Psoas muscle (tissue), 8 donors: ENCODE measurements around the gene RGS4. TPM values are rescaled to one million over a fixed set of nuclear protein-coding genes. Genes with fewer than 3 reads are reported as not detected.

ENCODE experiments used
- ATAC-seq, 4 donors: fragments of 200-7000 bp; cut with Tn5 transposase; one replicate each; pipeline ENCODE4 v1.9.1; 2020; ENCODE audit warnings: moderate library complexity in 3 of 4, mild to moderate bottlenecking in 2 of 4
- DNase-seq, 2 donors: peaks; one replicate each; pipeline ENCODE4 v3.0.0-alpha.2; 2020
- H3K27ac ChIP-seq: fragments of 200-600 bp; one replicate; pipeline ENCODE4 v1.8.0; 2022
- H3K27me3 ChIP-seq, 3 donors: fragments of 200-600 bp in 1 of 3; one replicate each; pipeline versions ENCODE4 v1.6.1 to v1.8.0; 2013 to 2022; ENCODE audit warnings: low read length in 2 of 3, mild to moderate bottlenecking in 2 of 3, moderate library complexity in 1 of 3; ENCODE audit not compliant: insufficient read depth in 3 of 3
- H3K36me3 ChIP-seq, 2 donors: fragments of 200-600 bp in 1 of 2; one replicate each; pipeline versions ENCODE4 v1.6.1 to v1.8.0; 2013 to 2022; ENCODE audit warnings: low read depth in 1 of 2, mild to moderate bottlenecking in 1 of 2, moderate library complexity in 1 of 2; ENCODE audit not compliant: insufficient read depth in 1 of 2
- H3K4me1 ChIP-seq: fragments of 200-600 bp; one replicate; pipeline ENCODE4 v1.8.0; 2022
- H3K4me3 ChIP-seq: fragments of 200-600 bp; one replicate; pipeline ENCODE4 v1.8.0; 2022; ENCODE audit warnings: mild to moderate bottlenecking
- H3K9me3 ChIP-seq: fragments of 200-600 bp; one replicate; pipeline ENCODE4 v1.8.0; 2022
- WGBS, 3 donors: extraction: QIAGEN DNeasy Blood & Tissue Kit; methylation state at CpG; one replicate each; pipeline versions ENCODE4 v1.1.6 to v1.1.7; 2013; 5-methylcytosine and 5-hydroxymethylcytosine counted together
- intact Hi-C, 2 donors: fragments of 100-400 bp; cut with DNase I; formaldehyde crosslinking; loops; one replicate each; pipeline versions ENCODE4 v1.11.0 to v1.14.2; 2022
- polyA plus RNA-seq, 3 donors: library from polyadenylated mRNA; stranded (reverse); fragments of 200-250 nt; gene quantifications; one replicate each; pipeline ENCODE4 v1.2.3, GENCODE V29; 2013
- total RNA-seq, 4 donors: library from RNA; stranded (reverse); fragmentation: NEBNext Ultra II Directional in 2 of 4; extraction: Animal tissue kit (Norgen Biotek cat#: 25700) in 2 of 4; gene quantifications; one replicate each; pipeline versions ENCODE4 v1.2.1 to v1.2.4, GENCODE V29; 2021 to 2023
- TF ChIP-seq, protein P1 (sequence below): fragments of 200-600 bp; IDR thresholded peaks from one replicate; pipeline ENCODE4 v1.8.0; 2022; ENCODE audit warnings: antibody characterized with exemption
- donor health status: healthy with polysubstance abuse.
- donor health status: DM: no; HTN: no; CAD: no; lungs with moderate emphysema.
- donor health status: Bipolar disorder and iron deficiency.
- donor health status: healthy.
- donor health status: DM: yes; HTN: yes; CAD: no.
- donor health status: DM: no; HTN: no; CAD: no.
- donor health status: DM: no; HTN: no; CAD: no.
- donor health status: DM: yes; HTN: yes; CAD: no.

The RGS4 gene
- total and polyA plus RNA-seq, 7 donors: 0.09 to 0.69 (median 0.20) TPM

GRCh38 chr1:163090321-163090945, 21.3 kb downstream of the RGS4 start:
- no peak for ATAC-seq
- 88 to 90% (median 90%) methylated on average over 3 of the region's 3 CpGs for WGBS, 3 donors
- Histone ChIP-seq H3K9me3 (no peaks in the 10 kb centered on the region), H3K4me3 (no peak overlapping the region), H3K36me3 (no peaks in the 10 kb centered on the region), H3K4me1 (peaks cover 6% of the 10 kb centered on the region), H3K27me3 (no peaks in the 10 kb centered on the region), H3K27ac (no peak overlapping the region)
- TF ChIP-seq, protein P1, sequence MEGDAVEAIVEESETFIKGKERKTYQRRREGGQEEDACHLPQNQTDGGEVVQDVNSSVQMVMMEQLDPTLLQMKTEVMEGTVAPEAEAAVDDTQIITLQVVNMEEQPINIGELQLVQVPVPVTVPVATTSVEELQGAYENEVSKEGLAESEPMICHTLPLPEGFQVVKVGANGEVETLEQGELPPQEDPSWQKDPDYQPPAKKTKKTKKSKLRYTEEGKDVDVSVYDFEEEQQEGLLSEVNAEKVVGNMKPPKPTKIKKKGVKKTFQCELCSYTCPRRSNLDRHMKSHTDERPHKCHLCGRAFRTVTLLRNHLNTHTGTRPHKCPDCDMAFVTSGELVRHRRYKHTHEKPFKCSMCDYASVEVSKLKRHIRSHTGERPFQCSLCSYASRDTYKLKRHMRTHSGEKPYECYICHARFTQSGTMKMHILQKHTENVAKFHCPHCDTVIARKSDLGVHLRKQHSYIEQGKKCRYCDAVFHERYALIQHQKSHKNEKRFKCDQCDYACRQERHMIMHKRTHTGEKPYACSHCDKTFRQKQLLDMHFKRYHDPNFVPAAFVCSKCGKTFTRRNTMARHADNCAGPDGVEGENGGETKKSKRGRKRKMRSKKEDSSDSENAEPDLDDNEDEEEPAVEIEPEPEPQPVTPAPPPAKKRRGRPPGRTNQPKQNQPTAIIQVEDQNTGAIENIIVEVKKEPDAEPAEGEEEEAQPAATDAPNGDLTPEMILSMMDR: no peak
- DNase-seq: no peak
- intact Hi-C loops: no loop called here

DNA sequence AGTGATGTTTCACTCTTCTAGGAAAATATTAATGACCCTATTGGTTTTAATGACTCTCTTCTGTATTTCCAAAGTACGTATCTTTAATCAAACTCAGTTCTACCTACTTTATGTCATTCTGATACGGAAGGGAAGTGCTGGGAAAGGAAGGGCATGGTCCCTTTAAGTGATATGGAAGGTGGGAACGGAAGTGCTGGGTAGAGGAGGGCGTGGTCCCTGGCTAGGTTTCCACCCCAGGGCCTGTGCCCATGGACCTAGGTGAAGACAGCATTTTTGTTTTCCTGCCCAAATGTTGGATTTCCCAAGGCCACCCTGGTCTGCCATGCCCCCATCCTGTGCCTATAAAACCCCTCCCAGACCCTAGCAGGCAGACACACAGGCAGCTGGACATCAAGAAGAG, 24.0 kb downstream of the RGS4 start:
- no peaks in the 10 kb centered on the region for H3K27me3 ChIP-seq
- TF ChIP-seq, protein P1: no peak
- 62 to 71% (median 64%) methylated on average over 4 of the region's 4 CpGs for WGBS, 3 donors
- DNase-seq (no peak), ATAC-seq (no peak)
- no peak overlapping the region for H3K4me3 ChIP-seq
- H3K9me3 ChIP-seq: no peaks in the 10 kb centered on the region
- intact Hi-C loops: no loop called here
- no peaks in the 10 kb centered on the region for H3K36me3 ChIP-seq
- H3K4me1 ChIP-seq: no peaks in the 10 kb centered on the region
- H3K27ac ChIP-seq: no peak overlapping the region

DNA sequence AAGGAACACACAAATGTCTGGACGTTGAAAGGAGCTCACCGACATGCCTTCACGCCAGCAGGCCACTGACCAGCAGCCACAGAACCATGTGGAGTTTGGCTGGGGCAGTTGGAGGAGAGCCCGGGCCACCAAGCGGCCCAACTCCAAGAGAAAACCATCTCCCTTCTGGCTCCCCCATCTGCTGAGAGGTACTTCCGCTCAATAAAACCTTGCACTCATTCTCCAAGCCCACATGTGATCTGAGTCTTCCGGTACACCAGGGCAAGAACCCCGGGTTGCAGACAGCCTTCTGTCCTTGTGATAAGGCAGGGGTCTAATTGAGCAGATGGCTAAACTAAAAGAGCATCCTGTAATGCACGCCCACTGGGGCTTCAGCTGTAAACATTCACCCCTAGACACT, 24.4 kb downstream of the RGS4 start:
- no peak for DNase-seq
- Histone ChIP-seq H3K27me3 (no peaks in the 10 kb centered on the region), H3K4me3 (no peak overlapping the region), H3K36me3 (no peaks in the 10 kb centered on the region), H3K9me3 (no peaks in the 10 kb centered on the region), H3K4me1 (no peaks in the 10 kb centered on the region), H3K27ac (no peak overlapping the region)
- intact Hi-C loops: no loop called here
- ATAC-seq: no peak
- TF ChIP-seq, protein P1: no peak
- WGBS, 3 donors: 82 to 90% (median 85%) methylated on average over 9 of the region's 9 CpGs

GRCh38 chr1:163094182-163094581, 25.0 kb downstream of the RGS4 start:
- ATAC-seq: no peak
- no peak for DNase-seq
- H3K9me3 ChIP-seq: no peaks in the 10 kb centered on the region
- no peaks in the 10 kb centered on the region for H3K27me3 ChIP-seq
- 50 to 65% (median 62%) methylated on average over 4 of the region's 4 CpGs for WGBS, 3 donors
- H3K27ac ChIP-seq: no peak overlapping the region
- TF ChIP-seq, protein P1: no peak
- H3K4me1 ChIP-seq: no peaks in the 10 kb centered on the region
- H3K4me3 ChIP-seq: no peak overlapping the region
- intact Hi-C loops: no loop called here
- no peaks in the 10 kb centered on the region for H3K36me3 ChIP-seq

DNA sequence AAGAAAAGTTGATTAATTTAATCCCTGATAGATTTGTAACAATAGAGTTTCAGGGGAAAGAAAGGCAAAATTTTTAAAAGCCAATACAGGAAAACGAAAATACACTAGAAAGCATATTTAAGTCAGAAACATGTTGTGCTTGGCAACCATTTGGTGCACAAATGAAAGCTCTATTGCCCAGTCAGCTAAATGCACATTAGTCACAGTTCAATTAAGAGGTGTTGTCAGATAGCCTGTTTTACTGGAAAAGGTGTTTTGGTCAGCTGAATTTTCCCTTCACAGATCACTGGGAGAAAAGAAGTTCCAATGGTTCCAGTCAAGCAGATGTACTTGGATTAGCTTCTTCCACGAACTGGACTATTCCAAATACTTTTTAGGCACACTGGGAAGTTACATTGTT, 25.4 kb downstream of the RGS4 start:
- intact Hi-C loops: no loop called here
- ATAC-seq (no peak), DNase-seq (no peak)
- H3K27ac ChIP-seq: no peak overlapping the region
- no peaks in the 10 kb centered on the region for H3K9me3 ChIP-seq
- H3K36me3 ChIP-seq: no peaks in the 10 kb centered on the region
- 34 to 47% (median 34%) methylated on average over 2 of the region's 2 CpGs for WGBS, 3 donors
- H3K4me3 ChIP-seq: no peak overlapping the region
- TF ChIP-seq, protein P1: no peak
- H3K27me3 ChIP-seq: no peaks in the 10 kb centered on the region
- no peaks in the 10 kb centered on the region for H3K4me1 ChIP-seq
